OCI-LY7 (cell line): ENCODE measurements around the gene TMEM143. TPM values are rescaled to one million over a fixed set of nuclear protein-coding genes. Genes with fewer than 3 reads are reported as not detected.

Experiments
- BruUV-seq: library from RNA; stranded (reverse); fragments of 400-500 nt; replicated peaks from 2 replicates; lab custom pipeline; 2021; lab: Mats Ljungman, UMichigan
- CTCF ChIA-PET: fragments of 300-600 bp; sonication (Branson Sonifier 250); formaldehyde crosslinking; loops from one replicate; lab custom pipeline; 2022; ENCODE audit warnings: antibody characterized with exemption; ENCODE audit not compliant: unreplicated experiment; lab: Charles Lee
- POLR2A ChIA-PET: fragments of 300-600 bp; sonication (Branson Sonifier 250); formaldehyde crosslinking; loops from one replicate; lab custom pipeline; 2022; ENCODE audit warnings: antibody characterized with exemption; lab: Charles Lee
- DNase-seq: peaks from one replicate; pipeline ENCODE4 v3.0.0-alpha.2; 2015; ENCODE audit warnings: low spot score
- H2AFZ ChIP-seq: fragments of 200-600 bp; sonication (generic), shearing (Covaris generic); 2 replicates; pipeline ENCODE4 v1.6.1; 2014; ENCODE audit warnings: mild to moderate bottlenecking, antibody characterized with exemption, low read length, moderate library complexity
- H3K27ac ChIP-seq: fragments of 200-600 bp; sonication (generic); 2 replicates; pipeline ENCODE4 v1.5.1; 2014; ENCODE audit warnings: mixed run types, low read depth, mild to moderate bottlenecking, moderate library complexity, low read length, inconsistent platforms; ENCODE audit not compliant: poor library complexity, severe bottlenecking
- H3K36me3 ChIP-seq: fragments of 200-600 bp; sonication (generic); 2 replicates; pipeline ENCODE4 v1.6.1; 2014; ENCODE audit warnings: mild to moderate bottlenecking, antibody characterized with exemption, low read length, moderate library complexity, mixed read lengths; ENCODE audit not compliant: insufficient read depth
- H3K4me1 ChIP-seq: fragments of 200-600 bp; sonication (generic); 2 replicates; pipeline ENCODE4 v1.5.1; 2014; ENCODE audit warnings: mild to moderate bottlenecking, low read length; ENCODE audit not compliant: insufficient read depth, poor library complexity, severe bottlenecking
- H3K4me2 ChIP-seq: fragments of 200-600 bp; sonication (generic); 2 replicates; pipeline ENCODE4 v1.6.1; 2014; ENCODE audit warnings: mild to moderate bottlenecking, low read length
- H3K4me3 ChIP-seq: fragments of 200-600 bp; sonication (generic); 2 replicates; pipeline ENCODE4 v1.5.1; 2014; ENCODE audit warnings: mild to moderate bottlenecking, low read depth, low read length; ENCODE audit not compliant: poor library complexity, severe bottlenecking
- H3K79me2 ChIP-seq: fragments of 200-600 bp; sonication (generic); 2 replicates; pipeline ENCODE4 v1.6.1; 2016; ENCODE audit warnings: low read depth, mild to moderate bottlenecking, low read length, moderate library complexity, mixed read lengths; ENCODE audit not compliant: insufficient read depth
- H3K9me2 ChIP-seq: fragments of 200-600 bp; sonication (generic); 2 replicates; pipeline ENCODE4 v1.6.1; 2016; ENCODE audit warnings: mild to moderate bottlenecking, low read length, mixed read lengths; ENCODE audit not compliant: insufficient read depth
- H3K9me3 ChIP-seq: fragments of 200-600 bp; sonication (generic); 2 replicates; pipeline ENCODE4 v1.6.1; 2014; ENCODE audit warnings: mild to moderate bottlenecking, mixed run types, low read length, mixed read lengths
- H4K20me1 ChIP-seq: fragments of 200-600 bp; sonication (generic); 2 replicates; pipeline ENCODE4 v1.6.1; 2014; ENCODE audit warnings: mild to moderate bottlenecking, antibody characterized with exemption, low read length, moderate library complexity, mixed read lengths; ENCODE audit not compliant: insufficient read depth
- CTCF ChIP-seq: fragments of 200-600 bp; sonication (generic); conservative IDR thresholded peaks from 2 replicates; pipeline ENCODE4 v1.5.1; 2014; ENCODE audit warnings: mild to moderate bottlenecking, antibody characterized with exemption, low read length, moderate library complexity, mixed read lengths
- EZH2phosphoT487 ChIP-seq: fragments of 200-600 bp; sonication (generic); IDR thresholded peaks from 2 replicates; pipeline ENCODE4 v1.6.1; 2018; ENCODE audit warnings: low read depth, borderline replicate concordance, mild to moderate bottlenecking, mixed run types, antibody characterized with exemption, low read length, moderate library complexity, mixed read lengths
- intact Hi-C: fragments of 100-400 bp; cut with micrococcal nuclease; formaldehyde crosslinking; loops from one replicate; pipeline ENCODE4 v1.10.0; 2022; ENCODE audit not compliant: unreplicated experiment
- total RNA-seq, 2 experiments: library from RNA; depleted of rRNA in 1 of 2; stranded (reverse); fragments of >200 nt in 1 of 2; shearing (Covaris generic) in 1 of 2; gene quantifications; 2 replicates each; pipeline ENCODE4 v1.2.3, GENCODE V29; 2014 to 2022

The TMEM143 gene
- total RNA-seq, 2 experiments from 2014 or later = 31.1 to 31.4 TPM

- Histone ChIP-seq H3K9me3 (no peaks in the 10 kb centered on the region), H3K4me1 (peaks cover 16% of the 10 kb centered on the region), H3K27ac (no peak overlapping the region), H3K4me2 (no peak overlapping the region), H3K79me2 (0 out of 2 replicates have a peak, but pooled peaks cover 3% of the 10 kb centered on the region), H3K4me3 (no peak overlapping the region), H2AFZ (no peak overlapping the region), H3K9me2 (no peaks in the 10 kb centered on the region), H4K20me1 (no peaks in the 10 kb centered on the region), H3K36me3 (peaks cover 5% of the 10 kb centered on the region; the same call in 1 of the 2 replicates)
- ChIA-PET CTCF (no interaction called here), POLR2A (no interaction called here)
- BruUV-seq = no TSS peak
- intact Hi-C loops = no loop called here
- TF ChIP-seq CTCF (no peak), EZH2phosphoT487 (no peak)
- DNase-seq = no peak
Observed at GRCh38 chr19:48365602-48366001, 1.9 kb upstream of the TMEM143 start.

GRCh38 chr19:48364598-48365348, 1.0 kb upstream of the TMEM143 start:
- TSS peak; percentile 99 for BruUV-seq
- H3K4me2 ChIP-seq = peak overlapping the region; percentile 95
- H4K20me1 ChIP-seq = no peaks in the 10 kb centered on the region
- POLR2A ChIA-PET = interaction anchor here (1.1 to 2.4 kb wide), 2 partner anchors 27 to 32 kb away, joined by 3 to 16 read pairs; partner anchors contain the start of gene KDELR1
- TF ChIP-seq CTCF (no peak), EZH2phosphoT487 (no peak)
- peak overlapping the region; percentile 73; the same call in 1 of the 2 replicates for H2AFZ ChIP-seq
- peak overlapping the region; percentile 82 for H3K27ac ChIP-seq
- H3K9me2 ChIP-seq = no peaks in the 10 kb centered on the region
- peaks cover 5% of the 10 kb centered on the region; the same call in 1 of the 2 replicates for H3K36me3 ChIP-seq
- no peaks in the 10 kb centered on the region for H3K9me3 ChIP-seq
- H3K4me1 ChIP-seq = peaks cover 16% of the 10 kb centered on the region
- peak overlapping the region; percentile 68 for H3K4me3 ChIP-seq
- CTCF ChIA-PET = no interaction called here
- intact Hi-C loops = no loop called here
- H3K79me2 ChIP-seq = 0 out of 2 replicates have a peak, but pooled peaks cover 3% of the 10 kb centered on the region
- DNase-seq = no peak

GRCh38 chr19:48363500-48363809, 285 bp downstream of the TMEM143 start:
- Histone ChIP-seq H3K36me3 (peaks cover 5% of the 10 kb centered on the region; the same call in 1 of the 2 replicates), H3K27ac (peak overlapping the region; percentile 82), H3K9me2 (no peaks in the 10 kb centered on the region), H3K4me2 (peak overlapping the region; percentile 90), H2AFZ (peak overlapping the region; percentile 76), H4K20me1 (no peaks in the 10 kb centered on the region), H3K4me3 (peak overlapping the region; percentile 81), H3K79me2 (0 out of 2 replicates have a peak, but pooled peaks cover 3% of the 10 kb centered on the region), H3K9me3 (no peaks in the 10 kb centered on the region), H3K4me1 (peaks cover 16% of the 10 kb centered on the region)
- POLR2A ChIA-PET = interaction anchor here (0.5 to 2.4 kb wide), 6 partner anchors 31 to 218 kb away, joined by 3 to 16 read pairs (median 4); no protein-coding TSS in a partner anchor
- CTCF ChIA-PET = interaction anchor here (0.6 to 0.8 kb wide), 2 partner anchors 9 to 168 kb away, joined by 4 to 6 read pairs; no protein-coding TSS in a partner anchor
- intact Hi-C loops = no loop called here
- DNase-seq = no peak
- TF ChIP-seq CTCF = 0 out of 2 replicates have a peak, but pooled peaks have one; percentile 2
- TF ChIP-seq EZH2phosphoT487 = no peak
- TSS peak; percentile 88 for BruUV-seq
